Lower lobe of right lung (tissue), 2 donors: ENCODE data around the gene FAS. TPM values are rescaled to one million over a fixed set of nuclear protein-coding genes. Genes with fewer than 3 reads are reported as not detected.

ENCODE experiments used
- ATAC-seq, 2 donors: fragments of 200-7000 bp; cut with Tn5 transposase; one replicate each; pipeline ENCODE4 v1.9.1; 2020 to 2022; ENCODE audit warnings: mild to moderate bottlenecking in 2 of 2, moderate library complexity in 2 of 2
- DNase-seq: peaks from one replicate; pipeline ENCODE4 v3.0.0-alpha.2; 2020
- H3K27ac ChIP-seq: fragments of 200-600 bp; one replicate; pipeline ENCODE4 v1.8.0; 2022
- H3K27me3 ChIP-seq: fragments of 200-600 bp; one replicate; pipeline ENCODE4 v1.8.0; 2022; ENCODE audit warnings: low read depth
- H3K36me3 ChIP-seq: fragments of 200-600 bp; one replicate; pipeline ENCODE4 v1.8.0; 2022; ENCODE audit warnings: mild to moderate bottlenecking
- H3K4me1 ChIP-seq: fragments of 200-600 bp; one replicate; pipeline ENCODE4 v1.8.0; 2022
- H3K4me3 ChIP-seq: fragments of 200-600 bp; one replicate; pipeline ENCODE4 v1.8.0; 2022; ENCODE audit warnings: mild to moderate bottlenecking
- H3K9me3 ChIP-seq: fragments of 200-600 bp; one replicate; pipeline ENCODE4 v1.8.0; 2022
- intact Hi-C: fragments of 100-400 bp; cut with DNase I; formaldehyde crosslinking; loops from one replicate; pipeline ENCODE4 v1.11.0; 2022
- total RNA-seq: library from RNA; stranded (reverse); fragmentation: NEBNext Ultra II Directional; extraction: Animal tissue kit (Norgen Biotek cat#: 25700); gene quantifications from one replicate; pipeline ENCODE4 v1.2.1, GENCODE V29; 2021
- TF ChIP-seq, protein P1 (sequence below): fragments of 200-600 bp; IDR thresholded peaks from one replicate; pipeline ENCODE4 v1.8.0; 2022; ENCODE audit warnings: antibody characterized with exemption, mild to moderate bottlenecking
- donor health status: DM: no; HTN: yes; CAD: no; lungs with severe emphysema.

The FAS gene
- total RNA-seq, 1 donor from 2014 or later, result 35.7 TPM

GRCh38 chr10:88971221-88972061, 19.2 kb upstream of the FAS start:
- no peaks in the 10 kb centered on the region for H3K9me3 ChIP-seq
- H3K36me3 ChIP-seq, result no peaks in the 10 kb centered on the region
- H3K4me3 ChIP-seq, result no peak overlapping the region
- TF ChIP-seq, protein P1, sequence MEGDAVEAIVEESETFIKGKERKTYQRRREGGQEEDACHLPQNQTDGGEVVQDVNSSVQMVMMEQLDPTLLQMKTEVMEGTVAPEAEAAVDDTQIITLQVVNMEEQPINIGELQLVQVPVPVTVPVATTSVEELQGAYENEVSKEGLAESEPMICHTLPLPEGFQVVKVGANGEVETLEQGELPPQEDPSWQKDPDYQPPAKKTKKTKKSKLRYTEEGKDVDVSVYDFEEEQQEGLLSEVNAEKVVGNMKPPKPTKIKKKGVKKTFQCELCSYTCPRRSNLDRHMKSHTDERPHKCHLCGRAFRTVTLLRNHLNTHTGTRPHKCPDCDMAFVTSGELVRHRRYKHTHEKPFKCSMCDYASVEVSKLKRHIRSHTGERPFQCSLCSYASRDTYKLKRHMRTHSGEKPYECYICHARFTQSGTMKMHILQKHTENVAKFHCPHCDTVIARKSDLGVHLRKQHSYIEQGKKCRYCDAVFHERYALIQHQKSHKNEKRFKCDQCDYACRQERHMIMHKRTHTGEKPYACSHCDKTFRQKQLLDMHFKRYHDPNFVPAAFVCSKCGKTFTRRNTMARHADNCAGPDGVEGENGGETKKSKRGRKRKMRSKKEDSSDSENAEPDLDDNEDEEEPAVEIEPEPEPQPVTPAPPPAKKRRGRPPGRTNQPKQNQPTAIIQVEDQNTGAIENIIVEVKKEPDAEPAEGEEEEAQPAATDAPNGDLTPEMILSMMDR, result no peak
- DNase-seq (no peak), ATAC-seq (peak; percentile 42 to 53)
- peak overlapping the region; percentile 6 for H3K27ac ChIP-seq
- no peaks in the 10 kb centered on the region for H3K27me3 ChIP-seq
- intact Hi-C loops, result no loop called here
- H3K4me1 ChIP-seq, result peaks cover 25% of the 10 kb centered on the region

GRCh38 chr10:88974012-88974411, 16.6 kb upstream of the FAS start:
- H3K36me3 ChIP-seq, result no peaks in the 10 kb centered on the region
- ATAC-seq, result no peak

GRCh38 chr10:88974446-88975376, 15.9 kb upstream of the FAS start:
- Histone ChIP-seq H3K27ac (peak overlapping the region; percentile 73), H3K9me3 (no peaks in the 10 kb centered on the region), H3K36me3 (no peaks in the 10 kb centered on the region), H3K4me3 (peak overlapping the region; percentile 53), H3K27me3 (no peaks in the 10 kb centered on the region), H3K4me1 (peaks cover 17% of the 10 kb centered on the region)
- ATAC-seq, result peak in 1 of 2 donors; percentile 71
- intact Hi-C loops, result no loop called here
- TF ChIP-seq, protein P1, result no peak
- DNase-seq, result no peak

More at GRCh38 chr10:88974012-88974411, 16.6 kb upstream of the FAS start:
- no peak for DNase-seq
- TF ChIP-seq, protein P1, result no peak
- peaks cover 17% of the 10 kb centered on the region for H3K4me1 ChIP-seq
- no peaks in the 10 kb centered on the region for H3K27me3 ChIP-seq
- no peak overlapping the region for H3K4me3 ChIP-seq
- peak overlapping the region; percentile 73 for H3K27ac ChIP-seq
- H3K9me3 ChIP-seq, result no peaks in the 10 kb centered on the region
- intact Hi-C loops, result no loop called here

DNA sequence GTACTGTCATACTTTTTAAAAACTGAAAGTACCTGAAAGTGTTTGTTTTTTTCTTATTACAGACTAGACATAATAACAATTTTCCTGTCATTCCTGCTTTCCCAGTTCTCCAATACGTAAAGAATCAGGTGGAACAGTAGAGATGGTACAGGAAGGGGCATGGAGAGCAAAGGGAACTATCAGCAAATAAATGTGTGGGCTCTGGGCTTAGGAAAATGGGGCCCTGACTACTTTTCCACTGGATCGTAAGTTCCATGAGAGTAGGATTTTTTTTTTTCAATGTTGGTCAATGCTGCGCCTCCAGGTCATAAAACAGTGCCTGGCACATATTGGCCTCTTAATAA, 15.2 kb upstream of the FAS start:
- no peaks in the 10 kb centered on the region for H3K36me3 ChIP-seq
- TF ChIP-seq, protein P1, result no peak
- DNase-seq (no peak), ATAC-seq (peak in 1 of 2 donors; percentile 45)
- H3K4me1 ChIP-seq, result peaks cover 17% of the 10 kb centered on the region
- H3K27me3 ChIP-seq, result no peaks in the 10 kb centered on the region
- peak overlapping the region; percentile 73 for H3K27ac ChIP-seq
- no peaks in the 10 kb centered on the region for H3K9me3 ChIP-seq
- intact Hi-C loops, result no loop called here
- H3K4me3 ChIP-seq, result peak overlapping the region; percentile 53

DNA sequence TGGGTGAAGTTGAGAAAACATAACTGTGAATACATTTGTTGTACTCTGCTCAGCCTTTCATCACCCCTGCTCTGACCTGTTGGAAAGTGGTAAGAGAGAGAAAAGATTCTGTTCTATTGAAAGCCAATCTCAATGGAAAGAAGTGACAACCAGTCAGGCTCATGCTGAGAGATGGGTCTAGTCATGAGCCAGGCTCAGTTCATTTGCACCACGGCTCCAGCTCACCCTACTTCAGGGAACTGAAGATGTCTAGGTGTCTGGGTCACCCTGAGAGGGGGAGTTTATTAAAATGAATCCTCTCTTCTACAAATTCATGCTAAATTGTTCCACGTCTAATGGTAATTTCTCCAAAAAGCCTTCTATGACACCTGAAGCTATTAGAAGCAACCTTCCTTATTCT, 12.1 kb upstream of the FAS start:
- H3K9me3 ChIP-seq, result no peaks in the 10 kb centered on the region
- no peaks in the 10 kb centered on the region for H3K36me3 ChIP-seq
- intact Hi-C loops, result no loop called here
- H3K27me3 ChIP-seq, result no peaks in the 10 kb centered on the region
- TF ChIP-seq, protein P1, result no peak
- DNase-seq (no peak), ATAC-seq (no peak)
- peaks cover 30% of the 10 kb centered on the region for H3K4me1 ChIP-seq
- H3K27ac ChIP-seq, result peak overlapping the region; percentile 15
- H3K4me3 ChIP-seq, result no peak overlapping the region
